Measurements from ENCODE around the gene KRTAP15-1. TPM values are rescaled to one million over a fixed set of nuclear protein-coding genes. Genes with fewer than 3 reads are reported as not detected.

KRTAP15-1 gene
- total and polyA plus RNA-seq, 2 of the 4 experiments (the other 2 are of a cell fraction): not detected

DNA sequence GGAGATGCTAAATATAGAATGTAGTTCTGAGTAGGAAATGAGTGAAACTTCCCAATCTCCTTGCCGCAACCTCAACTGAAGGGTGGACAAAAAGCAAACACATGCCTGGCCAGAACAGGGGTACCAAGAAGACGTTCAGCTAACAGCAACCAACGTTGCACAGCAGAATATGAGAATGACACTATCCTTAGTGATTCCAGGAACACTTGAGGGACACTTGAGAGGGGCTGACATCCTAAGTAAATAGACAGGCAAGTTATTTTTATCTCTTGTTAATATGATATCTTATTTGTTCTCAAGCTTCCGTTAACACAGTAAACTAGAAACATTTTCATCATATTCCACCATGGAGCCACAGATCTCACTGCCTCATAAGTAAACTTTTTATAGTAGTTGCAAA is 39.2 kb downstream of the KRTAP15-1 start:
- in situ Hi-C loops (cut with MboI; ENCODE audit: low sequenced_read_pairs) (no loop called here), dilution Hi-C loops (cut with HindIII; ENCODE audit: low sequenced_read_pairs, unreplicated experiment) (no loop called here)

More for the DNA sequence above, 39.2 kb downstream of the KRTAP15-1 start:
- Histone ChIP-seq H4K5ac (ENCODE audit: low read depth, low read length) (no peak overlapping the region), H3K9me1 (ENCODE audit: insufficient read depth, low read length) (no peaks in the 10 kb centered on the region), H3K79me1 (ENCODE audit: low read depth in 1 of 2, low read length in 2 of 2) (no peaks in the 10 kb centered on the region), H4K91ac (ENCODE audit: insufficient read depth, low read depth, low read length) (no peak overlapping the region), H3K4ac (ENCODE audit: low read depth, low read length) (no peak overlapping the region), H3K4me2 (ENCODE audit: low read depth, low read length) (no peak overlapping the region), H3K36me3 (ENCODE audit: control insufficient read depth, insufficient read depth, low read length) (no peaks in the 10 kb centered on the region), H2BK20ac (ENCODE audit: low read depth, low read length) (no peak overlapping the region), H3K56ac (ENCODE audit: extremely low read depth, insufficient read depth, low read length) (no peak overlapping the region), H2BK120ac (ENCODE audit: low read depth, low read length) (no peak overlapping the region), H3K27ac (ENCODE audit: insufficient read depth, low read length) (no peak overlapping the region), H3K4me1 (ENCODE audit: control insufficient read depth, insufficient read depth, low read length) (no peaks in the 10 kb centered on the region), H2AFZ (replicated peaks; ENCODE audit: low read length, poor library complexity) (no peak overlapping the region), H3K18ac (ENCODE audit: low read depth, low read length) (no peak overlapping the region), H4K20me1 (ENCODE audit: insufficient read depth, low read length) (no peaks in the 10 kb centered on the region), H3K14ac (replicated peaks; ENCODE audit: low read depth, low read length) (no peak overlapping the region), H4K8ac (ENCODE audit: low read depth in 2 of 2, low read length in 2 of 2) (no peak overlapping the region), H2BK15ac (ENCODE audit: low read depth, low read length) (no peak overlapping the region), H3K9ac (ENCODE audit: low read depth, low read length) (no peak overlapping the region), H2BK5ac (ENCODE audit: low read depth, low read length, poor library complexity, severe bottlenecking) (no peak overlapping the region), H2AK5ac (ENCODE audit: low read depth, low read length) (no peak overlapping the region), H3K9me3 (ENCODE audit: control insufficient read depth, insufficient read depth, low read length) (peaks cover 10% of the 10 kb centered on the region), H3K4me3 (ENCODE audit: insufficient read depth, low read depth, low read length) (no peak overlapping the region), H3K23ac (ENCODE audit: low read depth, low read length) (no peak overlapping the region), H3K27me3 (ENCODE audit: control insufficient read depth, insufficient read depth, low read length) (no peaks in the 10 kb centered on the region), H2AK9ac (replicated peaks; ENCODE audit: low read depth, low read length, poor library complexity) (no peak overlapping the region)
- intact Hi-C loops (cut with micrococcal nuclease): no loop called here
- BruUV-seq (replicated peaks): no TSS peak
- TF ChIP-seq MAFK (IDR thresholded peaks at IDR 0.05; ENCODE audit: low read depth, low read length) (no peak), POLR2A (IDR thresholded peaks at IDR 0.05; ENCODE audit: low read depth, low read length) (no peak), SMC3 (IDR thresholded peaks at IDR 0.05; ENCODE audit: low read depth, low read length) (no peak), FOS (IDR thresholded peaks at IDR 0.05; ENCODE audit: low read depth, low read length) (no peak), BHLHE40 (IDR thresholded peaks at IDR 0.05; ENCODE audit: low read depth, low read length) (no peak), RFX5 (IDR thresholded peaks at IDR 0.05; ENCODE audit: low read depth, low read length) (no peak), MAZ (IDR thresholded peaks at IDR 0.05; ENCODE audit: borderline replicate concordance, low read depth, low read length) (no peak), RAD21 (IDR thresholded peaks at IDR 0.05; ENCODE audit: low read length) (no peak), CEBPB (IDR thresholded peaks at IDR 0.05; ENCODE audit: low read depth, low read length) (no peak)
- TF ChIP-seq, protein P1, sequence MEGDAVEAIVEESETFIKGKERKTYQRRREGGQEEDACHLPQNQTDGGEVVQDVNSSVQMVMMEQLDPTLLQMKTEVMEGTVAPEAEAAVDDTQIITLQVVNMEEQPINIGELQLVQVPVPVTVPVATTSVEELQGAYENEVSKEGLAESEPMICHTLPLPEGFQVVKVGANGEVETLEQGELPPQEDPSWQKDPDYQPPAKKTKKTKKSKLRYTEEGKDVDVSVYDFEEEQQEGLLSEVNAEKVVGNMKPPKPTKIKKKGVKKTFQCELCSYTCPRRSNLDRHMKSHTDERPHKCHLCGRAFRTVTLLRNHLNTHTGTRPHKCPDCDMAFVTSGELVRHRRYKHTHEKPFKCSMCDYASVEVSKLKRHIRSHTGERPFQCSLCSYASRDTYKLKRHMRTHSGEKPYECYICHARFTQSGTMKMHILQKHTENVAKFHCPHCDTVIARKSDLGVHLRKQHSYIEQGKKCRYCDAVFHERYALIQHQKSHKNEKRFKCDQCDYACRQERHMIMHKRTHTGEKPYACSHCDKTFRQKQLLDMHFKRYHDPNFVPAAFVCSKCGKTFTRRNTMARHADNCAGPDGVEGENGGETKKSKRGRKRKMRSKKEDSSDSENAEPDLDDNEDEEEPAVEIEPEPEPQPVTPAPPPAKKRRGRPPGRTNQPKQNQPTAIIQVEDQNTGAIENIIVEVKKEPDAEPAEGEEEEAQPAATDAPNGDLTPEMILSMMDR (conservative IDR thresholded peaks at IDR 0.05; ENCODE audit: low read depth, low read length): no peak
- TF ChIP-seq, protein P2, sequence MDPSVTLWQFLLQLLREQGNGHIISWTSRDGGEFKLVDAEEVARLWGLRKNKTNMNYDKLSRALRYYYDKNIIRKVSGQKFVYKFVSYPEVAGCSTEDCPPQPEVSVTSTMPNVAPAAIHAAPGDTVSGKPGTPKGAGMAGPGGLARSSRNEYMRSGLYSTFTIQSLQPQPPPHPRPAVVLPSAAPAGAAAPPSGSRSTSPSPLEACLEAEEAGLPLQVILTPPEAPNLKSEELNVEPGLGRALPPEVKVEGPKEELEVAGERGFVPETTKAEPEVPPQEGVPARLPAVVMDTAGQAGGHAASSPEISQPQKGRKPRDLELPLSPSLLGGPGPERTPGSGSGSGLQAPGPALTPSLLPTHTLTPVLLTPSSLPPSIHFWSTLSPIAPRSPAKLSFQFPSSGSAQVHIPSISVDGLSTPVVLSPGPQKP (IDR thresholded peaks at IDR 0.05; ENCODE audit: borderline replicate concordance, low read depth, low read length): no peak
- no peak for DNase-seq
- ChIA-PET CTCF (no interaction called here), POLR2A (ENCODE audit: unreplicated experiment) (no interaction called here)
- WGBS, 2 experiments (ENCODE audit: extremely low coverage in 2 of 2, insufficient read length in 1 of 2): no CpG with 5 or more reads among the region's 4 CpGs
- no peak for ATAC-seq (ENCODE audit: low read depth)

Data from IMR-90 (cell line).